Aorta (tissue), 5 donors: ENCODE results near the gene IL1RAPL2. TPM values are rescaled to one million over a fixed set of nuclear protein-coding genes. Genes with fewer than 3 reads are reported as not detected.

Experiments used
- ATAC-seq: fragments of 200-7000 bp; cut with Tn5 transposase; one replicate; pipeline ENCODE4 v1.9.1; 2022; ENCODE audit warnings: moderate library complexity; ENCODE audit not compliant: low FRiP score
- DNase-seq, 2 donors: peaks; one replicate each; pipeline ENCODE4 v3.0.0-alpha.2; 2020
- H3K27ac ChIP-seq, 2 donors: one replicate each; pipeline ENCODE4 v1.5.1; 2013; ENCODE audit warnings: low read length in 2 of 2, mild to moderate bottlenecking in 2 of 2, moderate library complexity in 2 of 2, control low read depth in 1 of 2, inconsistent platforms in 1 of 2, low read depth in 1 of 2
- H3K27me3 ChIP-seq, 2 donors: one replicate each; pipeline ENCODE4 v1.6.1; 2013; ENCODE audit warnings: control low read depth in 1 of 2, low read length in 1 of 2, mild to moderate bottlenecking in 1 of 2, moderate library complexity in 1 of 2; ENCODE audit not compliant: insufficient read depth in 2 of 2, control insufficient read depth in 1 of 2
- H3K36me3 ChIP-seq, 2 donors: one replicate each; pipeline ENCODE4 v1.6.1; 2013; ENCODE audit warnings: control low read depth in 1 of 2, low read length in 1 of 2, mild to moderate bottlenecking in 1 of 2; ENCODE audit not compliant: insufficient read depth in 2 of 2, control insufficient read depth in 1 of 2
- H3K4me1 ChIP-seq, 2 donors: one replicate each; pipeline ENCODE4 v1.6.1; 2013; ENCODE audit warnings: low read length in 2 of 2, control low read depth in 1 of 2, mild to moderate bottlenecking in 1 of 2, moderate library complexity in 1 of 2; ENCODE audit not compliant: insufficient read depth in 2 of 2, control insufficient read depth in 1 of 2
- H3K4me3 ChIP-seq, 2 donors: one replicate each; pipeline ENCODE4 v1.5.1; 2013; ENCODE audit warnings: low read length in 2 of 2, control low read depth in 1 of 2, mild to moderate bottlenecking in 1 of 2
- H3K9me3 ChIP-seq: one replicate; pipeline ENCODE4 v1.6.1; 2013; ENCODE audit warnings: mild to moderate bottlenecking, low read length; ENCODE audit not compliant: control insufficient read depth
- WGBS, 2 donors: extraction: QIAGEN DNeasy Blood & Tissue Kit; methylation state at CpG; one replicate each; pipeline ENCODE4 v1.1.7; 2013; 5-methylcytosine and 5-hydroxymethylcytosine counted together
- intact Hi-C, 2 donors: fragments of 100-400 bp; cut with DNase I; formaldehyde crosslinking; loops; one replicate each; pipeline versions ENCODE4 v1.14.2 to v1.15.0; 2022
- polyA plus RNA-seq, 2 donors: library from polyadenylated mRNA; stranded (reverse); fragments of 200-250 nt; gene quantifications; one replicate each; pipeline ENCODE4 v1.2.3, GENCODE V29; 2013
- total RNA-seq, 2 donors: library from RNA; stranded (reverse); fragmentation: NEBNext Ultra II Directional; extraction: Animal tissue kit (Norgen Biotek cat#: 25700); gene quantifications; one replicate each; pipeline ENCODE4 v1.2.1, GENCODE V29; 2021
- donor health status: healthy with polysubstance abuse.
- donor health status: Bipolar disorder and iron deficiency.
- donor health status: DM: no; HTN: no; CAD: no.
- donor health status: DM: no; HTN: no; CAD: no.
- donor health status: DM: yes; HTN: yes; CAD: no.

IL1RAPL2 gene
- total and polyA plus RNA-seq, 4 donors: not detected

- Histone ChIP-seq H3K4me1 (no peaks in the 10 kb centered on the region), H3K27me3 (no peaks in the 10 kb centered on the region)
- no peak for ATAC-seq
Measured at GRCh38 chrX:105567082-105567481, 1001.1 kb downstream of the IL1RAPL2 start.

GRCh38 chrX:105608745-105609144 is 1042.7 kb downstream of the IL1RAPL2 start:
- ATAC-seq: no peak
- intact Hi-C loops: no loop called here

More at GRCh38 chrX:105567082-105567481, 1001.1 kb downstream of the IL1RAPL2 start:
- intact Hi-C loops: no loop called here
- H3K4me3 ChIP-seq: no peak overlapping the region
- no peak for DNase-seq
- H3K9me3 ChIP-seq: no peaks in the 10 kb centered on the region
- H3K27ac ChIP-seq: no peak overlapping the region
- H3K36me3 ChIP-seq: no peaks in the 10 kb centered on the region

GRCh38 chrX:105609530-105609929 is 1043.5 kb downstream of the IL1RAPL2 start:
- H3K36me3 ChIP-seq: no peaks in the 10 kb centered on the region

More at GRCh38 chrX:105608745-105609144, 1042.7 kb downstream of the IL1RAPL2 start:
- Histone ChIP-seq H3K9me3 (no peaks in the 10 kb centered on the region), H3K4me3 (no peak overlapping the region), H3K36me3 (no peaks in the 10 kb centered on the region), H3K4me1 (no peaks in the 10 kb centered on the region), H3K27me3 (no peaks in the 10 kb centered on the region), H3K27ac (no peak overlapping the region)
- no peak for DNase-seq
- WGBS, 2 donors: 62 to 69% methylated on average over 2 of the region's 2 CpGs

GRCh38 chrX:105610411-105610810 is 1044.4 kb downstream of the IL1RAPL2 start:
- 54 to 65% methylated on average over 2 of the region's 2 CpGs for WGBS, 2 donors
- H3K4me3 ChIP-seq: no peak overlapping the region
- no peaks in the 10 kb centered on the region for H3K9me3 ChIP-seq
- ATAC-seq (no peak), DNase-seq (no peak)
- intact Hi-C loops: no loop called here
- H3K36me3 ChIP-seq: no peaks in the 10 kb centered on the region
- no peak overlapping the region for H3K27ac ChIP-seq
- no peaks in the 10 kb centered on the region for H3K4me1 ChIP-seq
- no peaks in the 10 kb centered on the region for H3K27me3 ChIP-seq

More at GRCh38 chrX:105609530-105609929, 1043.5 kb downstream of the IL1RAPL2 start:
- intact Hi-C loops: no loop called here
- 59 to 68% methylated on average over 3 of the region's 3 CpGs for WGBS, 2 donors
- Histone ChIP-seq H3K27ac (no peak overlapping the region), H3K4me3 (no peak overlapping the region), H3K9me3 (no peaks in the 10 kb centered on the region), H3K4me1 (no peaks in the 10 kb centered on the region), H3K27me3 (no peaks in the 10 kb centered on the region)
- ATAC-seq (no peak), DNase-seq (no peak)

- intact Hi-C loops: no loop called here
- no peaks in the 10 kb centered on the region for H3K4me1 ChIP-seq
- WGBS, 2 donors: 64 to 84% methylated on average over 3 of the region's 3 CpGs
- H3K36me3 ChIP-seq: no peaks in the 10 kb centered on the region
- no peaks in the 10 kb centered on the region for H3K9me3 ChIP-seq
- ATAC-seq (no peak), DNase-seq (no peak)
- H3K4me3 ChIP-seq: no peak overlapping the region
- no peaks in the 10 kb centered on the region for H3K27me3 ChIP-seq
- no peak overlapping the region for H3K27ac ChIP-seq
Measured at GRCh38 chrX:105618393-105619101, 1052.5 kb downstream of the IL1RAPL2 start.

GRCh38 chrX:105634180-105634579 is 1068.2 kb downstream of the IL1RAPL2 start:
- intact Hi-C loops: no loop called here
- H3K27ac ChIP-seq: no peak overlapping the region
- no peak for DNase-seq
- H3K9me3 ChIP-seq: no peaks in the 10 kb centered on the region
- no peak overlapping the region for H3K4me3 ChIP-seq
- no peak for ATAC-seq
- no peaks in the 10 kb centered on the region for H3K4me1 ChIP-seq
- no peaks in the 10 kb centered on the region for H3K27me3 ChIP-seq
- no peaks in the 10 kb centered on the region for H3K36me3 ChIP-seq

- no peak overlapping the region for H3K4me3 ChIP-seq
- DNase-seq (no peak), ATAC-seq (no peak)
- H3K27ac ChIP-seq: no peak overlapping the region
- H3K4me1 ChIP-seq: no peaks in the 10 kb centered on the region
- H3K27me3 ChIP-seq: no peaks in the 10 kb centered on the region
- no peaks in the 10 kb centered on the region for H3K36me3 ChIP-seq
- no peaks in the 10 kb centered on the region for H3K9me3 ChIP-seq
- intact Hi-C loops: no loop called here
Measured at GRCh38 chrX:105635794-105636193, 1069.8 kb downstream of the IL1RAPL2 start.

GRCh38 chrX:105636667-105637066 is 1070.7 kb downstream of the IL1RAPL2 start:
- WGBS, 2 donors: 52 to 87% methylated on average over 1 of the region's 1 CpG
- ATAC-seq: no peak
- no peaks in the 10 kb centered on the region for H3K4me1 ChIP-seq

GRCh38 chrX:105645667-105646357 is 1079.8 kb downstream of the IL1RAPL2 start:
- H3K27me3 ChIP-seq: no peaks in the 10 kb centered on the region
- H3K27ac ChIP-seq: no peak overlapping the region
- ATAC-seq: no peak
- no peak overlapping the region for H3K4me3 ChIP-seq
- H3K9me3 ChIP-seq: no peaks in the 10 kb centered on the region
- intact Hi-C loops: no loop called here
- WGBS, 2 donors: 69 to 79% methylated on average over 5 of the region's 5 CpGs
- no peaks in the 10 kb centered on the region for H3K4me1 ChIP-seq
- no peaks in the 10 kb centered on the region for H3K36me3 ChIP-seq
- DNase-seq: no peak

More at GRCh38 chrX:105636667-105637066, 1070.7 kb downstream of the IL1RAPL2 start:
- DNase-seq: no peak
- H3K36me3 ChIP-seq: no peaks in the 10 kb centered on the region
- intact Hi-C loops: no loop called here
- no peak overlapping the region for H3K27ac ChIP-seq
- H3K27me3 ChIP-seq: no peaks in the 10 kb centered on the region
- no peaks in the 10 kb centered on the region for H3K9me3 ChIP-seq
- no peak overlapping the region for H3K4me3 ChIP-seq
